GM12878 (cell line): ENCODE measurements around the gene OPRL1.

Experiments used
- BRCA1 ChIP-seq: IDR thresholded peaks from 2 replicates; pipeline ENCODE4 v1.6.1; 2011; ENCODE audit warnings: low read depth, low read length, improper control_type of control experiment
- DPF2 ChIP-seq: fragments of 450-650 bp; IDR thresholded peaks from 2 replicates; pipeline ENCODE4 v1.6.1; 2017; ENCODE audit warnings: mild to moderate bottlenecking
- EZH2 ChIP-seq: IDR thresholded peaks from 2 replicates; pipeline ENCODE4 v1.6.1; 2012; ENCODE audit warnings: low read depth, mild to moderate bottlenecking, control low read depth, inconsistent platforms, low read length, borderline replicate concordance; ENCODE audit not compliant: control insufficient read depth
- FOXK2 ChIP-seq: fragments of 450-650 bp; IDR thresholded peaks from 2 replicates; pipeline ENCODE4 v1.6.1; 2017; ENCODE audit warnings: mild to moderate bottlenecking, moderate library complexity
- GABPA ChIP-seq: IDR thresholded peaks from 2 replicates; pipeline ENCODE4 v1.6.1; 2014; ENCODE audit warnings: antibody characterized with exemption, low read depth, mild to moderate bottlenecking, inconsistent platforms
- LARP7 ChIP-seq: fragments of 450-650 bp; IDR thresholded peaks from 2 replicates; pipeline ENCODE4 v1.6.1; 2017; ENCODE audit warnings: mild to moderate bottlenecking
- MTA2 ChIP-seq: fragments of 450-650 bp; IDR thresholded peaks from 2 replicates; pipeline ENCODE4 v1.6.1; 2016; ENCODE audit warnings: low read depth, mild to moderate bottlenecking, moderate library complexity
- NBN ChIP-seq: fragments of 450-650 bp; IDR thresholded peaks from 2 replicates; pipeline ENCODE4 v1.6.1; 2016
- POLR2A ChIP-seq: IDR thresholded peaks from 2 replicates; pipeline ENCODE4 v1.6.1; 2011; ENCODE audit warnings: low read depth, mild to moderate bottlenecking, low read length
- SMC3 ChIP-seq: IDR thresholded peaks from 2 replicates; pipeline ENCODE4 v1.6.1; 2011; ENCODE audit warnings: low read length, improper control_type of control experiment, borderline replicate concordance
- SP1 ChIP-seq: IDR thresholded peaks from one replicate; pipeline ENCODE4 v1.6.1; 2011; ENCODE audit warnings: low read depth, low read length
- TF ChIP-seq, protein P1 (sequence below): fragments of 450-650 bp; IDR thresholded peaks from 2 replicates; pipeline ENCODE4 v1.6.1; 2014; ENCODE audit warnings: mild to moderate bottlenecking

DNA sequence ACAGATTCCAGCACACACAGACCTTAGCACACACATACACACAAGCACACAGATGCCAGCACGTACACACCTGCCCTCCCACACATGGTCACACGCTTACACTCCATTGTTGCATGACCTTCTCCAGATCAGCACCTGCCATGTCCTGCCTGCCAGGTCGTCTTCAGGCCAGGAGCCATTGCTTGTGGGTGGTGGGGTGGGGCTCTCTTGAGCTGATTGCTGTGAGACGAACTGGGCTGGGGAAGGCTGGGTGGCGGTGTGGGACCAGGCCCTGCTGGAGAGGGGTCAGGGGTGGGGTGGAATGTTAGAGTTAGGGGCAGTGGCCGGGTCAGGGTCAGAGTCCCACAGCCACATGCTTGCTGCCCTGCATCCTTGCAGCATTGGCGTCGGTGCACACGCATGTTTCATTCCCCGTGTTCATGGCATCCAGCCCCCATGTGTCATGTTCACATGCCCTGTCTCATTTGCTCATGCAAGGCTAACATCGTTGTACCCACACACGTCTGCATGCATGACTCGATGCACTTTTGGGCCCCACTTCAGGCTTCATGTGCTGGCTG is 34.0 kb downstream of the OPRL1 start:
- TF ChIP-seq SMC3 (no peak), POLR2A (no peak), SP1 (no peak), FOXK2 (no peak), MTA2 (0 out of 2 replicates have a peak, but pooled peaks have one; percentile 12), EZH2 (no peak), NBN (no peak), GABPA (no peak), BRCA1 (no peak), DPF2 (no peak), LARP7 (no peak)
- TF ChIP-seq, protein P1, sequence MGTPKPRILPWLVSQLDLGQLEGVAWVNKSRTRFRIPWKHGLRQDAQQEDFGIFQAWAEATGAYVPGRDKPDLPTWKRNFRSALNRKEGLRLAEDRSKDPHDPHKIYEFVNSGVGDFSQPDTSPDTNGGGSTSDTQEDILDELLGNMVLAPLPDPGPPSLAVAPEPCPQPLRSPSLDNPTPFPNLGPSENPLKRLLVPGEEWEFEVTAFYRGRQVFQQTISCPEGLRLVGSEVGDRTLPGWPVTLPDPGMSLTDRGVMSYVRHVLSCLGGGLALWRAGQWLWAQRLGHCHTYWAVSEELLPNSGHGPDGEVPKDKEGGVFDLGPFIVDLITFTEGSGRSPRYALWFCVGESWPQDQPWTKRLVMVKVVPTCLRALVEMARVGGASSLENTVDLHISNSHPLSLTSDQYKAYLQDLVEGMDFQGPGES: no peak
